Ovary (tissue), 9 donors: ENCODE measurements around the gene THAP4. TPM values are rescaled to one million over a fixed set of nuclear protein-coding genes. Genes with fewer than 3 reads are reported as not detected.

ENCODE experiments used
- DNase-seq, 5 donors: peaks; one replicate each; pipeline ENCODE4 v3.0.0-alpha.2; 2019 to 2020
- H3K27ac ChIP-seq, 2 donors: fragments of 200-600 bp; one replicate each; pipeline versions ENCODE4 v1.5.1 to v1.8.0; 2019 to 2022
- H3K27me3 ChIP-seq: fragments of 200-600 bp; one replicate; pipeline ENCODE4 v1.8.0; 2022
- H3K36me3 ChIP-seq: fragments of 200-600 bp; sonication (generic); one replicate; pipeline ENCODE4 v1.5.1; 2019
- H3K4me1 ChIP-seq: one replicate; pipeline ENCODE4 v1.8.1; 2013; ENCODE audit warnings: mild to moderate bottlenecking, moderate library complexity; ENCODE audit not compliant: insufficient read depth
- H3K4me3 ChIP-seq: fragments of 200-600 bp; sonication (generic); one replicate; pipeline ENCODE4 v1.5.1; 2017
- H3K9me3 ChIP-seq, 2 donors: fragments of 200-600 bp in 1 of 2; sonication (generic) in 1 of 2; one replicate each; pipeline versions ENCODE4 v1.5.1 to v1.8.1; 2013 to 2019; ENCODE audit warnings: mild to moderate bottlenecking in 1 of 2, moderate library complexity in 1 of 2
- EP300 ChIP-seq: sonication (generic); formaldehyde crosslinking; IDR thresholded peaks from one replicate; pipeline ENCODE4 v1.6.1; 2017; ENCODE audit warnings: antibody characterized with exemption
- POLR2A ChIP-seq: fragments of 450-650 bp; IDR thresholded peaks from one replicate; pipeline ENCODE4 v1.6.1; 2017; ENCODE audit warnings: antibody characterized with exemption, mild to moderate bottlenecking, moderate library complexity
- WGBS, 3 donors: extraction: QIAGEN DNeasy Blood & Tissue Kit in 1 of 3; methylation state at CpG; one replicate each; pipeline versions ENCODE4 v1.1.5 to v1.1.7; 2013 to 2017; 5-methylcytosine and 5-hydroxymethylcytosine counted together
- intact Hi-C, 4 donors: fragments of 100-400 bp; cut with DNase I; formaldehyde crosslinking; loops; one replicate each; pipeline versions ENCODE4 v1.11.0 to v1.15.1; 2022 to 2023
- polyA plus RNA-seq, 2 donors: library from polyadenylated mRNA; stranded (reverse); fragments of 200-250 nt in 1 of 2; fragments of 350-450 nt in 1 of 2; fragmentation: Illumina TruSeq in 1 of 2; extraction: RNeasy Lipid Tissue Mini Kit (QIAGEN cat#74804) in 1 of 2; gene quantifications; one replicate each; pipeline ENCODE4 v1.2.3, GENCODE V29; 2013 to 2014
- total RNA-seq, 7 donors: library from RNA; depleted of rRNA in 2 of 7; stranded (reverse); fragments of >200 nt in 2 of 7; fragmentation: NEBNext Ultra II Directional in 3 of 7; extraction: Animal tissue kit (Norgen Biotek cat#: 25700) in 3 of 7; gene quantifications; one replicate each; pipeline versions ENCODE4 v1.1.0 to v1.2.4, GENCODE V29; 2016 to 2023
- TF ChIP-seq, protein P1 (sequence below), 3 donors: fragments of 450-650 bp in 2 of 3; fragments of 200-600 bp in 1 of 3; IDR thresholded peaks; one replicate each; pipeline versions ENCODE4 v1.5.1 to v1.8.0; 2016 to 2022; ENCODE audit warnings: antibody characterized with exemption in 3 of 3, mild to moderate bottlenecking in 1 of 3
- donor health status: DM: no; HTN: no; CAD: no; lungs with moderate emphysema.
- donor health status: DM: no; HTN: no; CAD: no.
- donor health status: Bipolar disorder and iron deficiency.
- donor health status: DM: yes; HTN: yes; CAD: no.
- donor health status: DM: no; HTN: no; CAD: no.
- donor health status: DM: yes; HTN: yes; CAD: no.

Gene THAP4
- total and polyA plus RNA-seq, 9 donors, result 12.1 to 54.7 (median 40.3) TPM

DNA sequence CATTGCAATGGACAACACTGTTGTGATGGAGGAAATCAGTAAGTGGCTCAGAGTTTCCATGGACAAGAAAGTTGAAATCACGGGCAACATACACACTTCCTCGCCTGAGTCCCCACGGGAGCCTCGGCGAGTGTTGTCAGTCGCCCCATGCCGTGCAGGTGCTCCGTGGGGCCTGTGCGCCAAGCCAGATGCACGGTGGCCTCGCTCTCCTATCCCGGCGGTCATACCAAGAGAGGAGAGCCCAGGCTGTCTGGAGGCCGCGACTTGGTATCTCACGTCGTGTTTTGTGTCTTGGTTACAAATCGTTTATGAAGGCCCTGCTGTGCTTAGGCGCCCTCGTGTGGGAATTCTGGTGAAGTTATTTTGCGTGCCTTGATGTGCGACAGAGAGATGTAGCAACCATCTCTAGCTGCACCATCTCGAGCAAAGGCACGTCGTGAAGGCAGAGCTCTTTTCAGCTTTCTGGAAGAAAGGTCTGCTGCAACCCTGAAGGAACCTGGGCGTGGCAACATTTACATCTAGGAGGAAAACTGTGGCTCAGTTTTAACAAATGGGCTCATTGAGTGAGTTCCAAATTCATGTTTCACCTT, 22.3 kb upstream of the THAP4 start:
- H3K27me3 ChIP-seq, result no peaks in the 10 kb centered on the region
- WGBS, 3 donors, result 35 to 44% (median 41%) methylated on average over 25 to 26 of the region's 26 CpGs
- no peak overlapping the region for H3K4me3 ChIP-seq
- TF ChIP-seq, protein P1, sequence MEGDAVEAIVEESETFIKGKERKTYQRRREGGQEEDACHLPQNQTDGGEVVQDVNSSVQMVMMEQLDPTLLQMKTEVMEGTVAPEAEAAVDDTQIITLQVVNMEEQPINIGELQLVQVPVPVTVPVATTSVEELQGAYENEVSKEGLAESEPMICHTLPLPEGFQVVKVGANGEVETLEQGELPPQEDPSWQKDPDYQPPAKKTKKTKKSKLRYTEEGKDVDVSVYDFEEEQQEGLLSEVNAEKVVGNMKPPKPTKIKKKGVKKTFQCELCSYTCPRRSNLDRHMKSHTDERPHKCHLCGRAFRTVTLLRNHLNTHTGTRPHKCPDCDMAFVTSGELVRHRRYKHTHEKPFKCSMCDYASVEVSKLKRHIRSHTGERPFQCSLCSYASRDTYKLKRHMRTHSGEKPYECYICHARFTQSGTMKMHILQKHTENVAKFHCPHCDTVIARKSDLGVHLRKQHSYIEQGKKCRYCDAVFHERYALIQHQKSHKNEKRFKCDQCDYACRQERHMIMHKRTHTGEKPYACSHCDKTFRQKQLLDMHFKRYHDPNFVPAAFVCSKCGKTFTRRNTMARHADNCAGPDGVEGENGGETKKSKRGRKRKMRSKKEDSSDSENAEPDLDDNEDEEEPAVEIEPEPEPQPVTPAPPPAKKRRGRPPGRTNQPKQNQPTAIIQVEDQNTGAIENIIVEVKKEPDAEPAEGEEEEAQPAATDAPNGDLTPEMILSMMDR (IDR thresholded peaks at IDR 0.05), result peak in 2 of 3 donors; percentile 38 to 48
- no peak for TF ChIP-seq POLR2A
- no peak for TF ChIP-seq EP300
- DNase-seq, result peak; percentile 59 to 77 (median 68)
- H3K36me3 ChIP-seq, result no peaks in the 10 kb centered on the region
- intact Hi-C loops, result loop anchor here in 3 of 4 donors (2.0 to 10.0 kb wide), 2 partner anchors 804 to 808 kb away; no protein-coding TSS in a partner anchor
- H3K4me1 ChIP-seq, result no peaks in the 10 kb centered on the region
- no peaks in the 10 kb centered on the region for H3K9me3 ChIP-seq
- H3K27ac ChIP-seq, result no peak overlapping the region

DNA sequence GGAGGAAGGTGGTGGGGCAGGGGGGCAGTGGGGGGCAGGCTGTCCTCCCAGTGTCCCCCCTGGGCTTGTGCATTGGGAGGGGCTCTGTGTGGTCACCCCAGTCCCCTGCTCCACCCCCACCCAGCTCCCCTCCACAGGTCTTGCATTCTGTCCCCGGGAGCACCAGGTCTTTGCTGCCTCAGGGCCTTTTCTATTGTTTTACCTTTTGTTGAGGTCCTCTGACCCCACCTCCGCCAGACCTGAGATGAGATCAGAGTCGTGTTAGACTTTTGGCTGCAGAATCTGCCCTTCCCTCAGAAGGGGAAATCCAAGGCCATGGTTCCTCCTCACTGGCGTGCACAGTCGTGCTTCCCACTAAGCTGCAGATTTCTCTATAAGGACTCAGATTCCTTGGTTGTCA, 21.3 kb upstream of the THAP4 start:
- Histone ChIP-seq H3K9me3 (no peaks in the 10 kb centered on the region), H3K27me3 (no peaks in the 10 kb centered on the region), H3K4me1 (no peaks in the 10 kb centered on the region), H3K27ac (no peak overlapping the region), H3K4me3 (no peak overlapping the region), H3K36me3 (no peaks in the 10 kb centered on the region)
- intact Hi-C loops, result loop anchor here in 3 of 4 donors (2.0 to 10.0 kb wide), 2 partner anchors 803 to 807 kb away; no protein-coding TSS in a partner anchor
- no peak for DNase-seq
- TF ChIP-seq, protein P1 (IDR thresholded peaks at IDR 0.05), result no peak
- no peak for TF ChIP-seq POLR2A
- no peak for TF ChIP-seq EP300
- WGBS, 3 donors, result 44 to 60% (median 56%) methylated on average over 5 of the region's 5 CpGs

DNA sequence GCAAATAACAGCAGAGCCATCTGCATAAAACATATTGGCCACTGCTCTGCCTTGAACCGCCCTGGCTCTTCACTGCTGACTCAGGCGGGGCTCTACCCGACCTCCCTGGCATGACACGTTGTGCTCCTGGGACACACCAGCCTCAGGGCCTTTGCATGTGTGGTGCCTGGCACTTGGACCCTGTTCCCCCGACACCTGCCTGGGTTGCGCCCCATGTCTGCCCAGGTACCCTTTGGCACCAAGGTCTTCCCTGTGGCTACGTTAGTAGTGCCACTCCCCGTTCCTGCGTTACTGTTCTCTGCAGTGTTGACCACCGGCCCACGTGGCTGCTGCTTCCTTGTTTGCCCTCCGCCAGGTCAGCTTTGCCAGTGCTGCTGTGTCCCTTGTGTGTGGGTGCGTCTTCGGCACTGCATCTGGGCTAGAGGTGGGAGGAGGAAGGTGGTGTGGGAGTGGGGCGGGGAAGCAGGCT, 20.9 kb upstream of the THAP4 start:
- no peak for DNase-seq
- no peaks in the 10 kb centered on the region for H3K36me3 ChIP-seq
- no peak for TF ChIP-seq POLR2A
- TF ChIP-seq, protein P1 (IDR thresholded peaks at IDR 0.05), result no peak
- H3K9me3 ChIP-seq, result no peaks in the 10 kb centered on the region
- 78 to 86% (median 81%) methylated on average over 14 to 15 of the region's 15 CpGs for WGBS, 3 donors
- no peaks in the 10 kb centered on the region for H3K27me3 ChIP-seq
- no peaks in the 10 kb centered on the region for H3K4me1 ChIP-seq
- H3K4me3 ChIP-seq, result no peak overlapping the region
- intact Hi-C loops, result loop anchor here in 3 of 4 donors (2.0 to 10.0 kb wide), 2 partner anchors 803 to 807 kb away; no protein-coding TSS in a partner anchor
- H3K27ac ChIP-seq, result no peak overlapping the region

DNA sequence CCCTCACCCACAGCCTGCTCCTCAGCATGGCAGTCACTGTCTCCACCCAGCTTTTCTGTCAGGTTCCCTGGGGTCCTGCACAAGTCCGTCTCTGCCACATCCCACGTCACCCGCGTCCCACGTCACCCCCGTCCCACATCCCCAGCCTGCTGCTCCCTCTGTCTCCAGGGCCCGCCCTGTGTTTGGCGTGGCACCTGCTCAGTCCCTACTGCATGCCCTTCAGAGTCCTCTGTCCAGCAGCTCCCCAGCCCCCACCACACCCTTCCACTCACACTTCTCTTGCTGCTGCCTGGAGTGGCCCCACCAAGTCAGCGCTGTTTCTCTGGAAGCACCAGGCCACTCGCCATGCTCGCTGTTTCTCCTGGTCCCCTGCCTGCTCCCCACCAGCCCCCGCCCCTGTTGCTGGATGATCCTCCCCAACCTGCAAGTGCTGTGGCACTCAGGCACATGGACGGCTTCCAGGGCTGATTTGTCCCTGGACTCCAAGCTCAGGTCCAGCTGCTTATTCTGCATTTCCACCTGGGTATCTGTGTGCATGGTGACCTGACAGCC, 19.3 kb upstream of the THAP4 start:
- Histone ChIP-seq H3K9me3 (no peaks in the 10 kb centered on the region), H3K4me3 (no peak overlapping the region), H3K36me3 (no peaks in the 10 kb centered on the region), H3K27me3 (no peaks in the 10 kb centered on the region), H3K27ac (no peak overlapping the region), H3K4me1 (no peaks in the 10 kb centered on the region)
- peak in 1 of 5 donors; percentile 33 for DNase-seq
- WGBS, 3 donors, result 95 to 96% (median 95%) methylated on average over 13 of the region's 13 CpGs
- intact Hi-C loops, result loop anchor here in 2 of 4 donors (10.0 kb wide), 1 partner anchor 801 kb away; no protein-coding TSS in a partner anchor
- TF ChIP-seq, protein P1 (IDR thresholded peaks at IDR 0.05), result no peak
- TF ChIP-seq POLR2A (no peak), EP300 (no peak)
